ENCODE results near the gene TOR4A.

- TF ChIP-seq CTCF (IDR thresholded peaks at IDR 0.05; ENCODE audit: borderline replicate concordance, extremely low read depth, low read length, poor library complexity, severe bottlenecking) (no peak), EZH2 (IDR thresholded peaks at IDR 0.05; ENCODE audit: borderline replicate concordance, low read depth, low read length, severe bottlenecking) (no peak)
Measured at GRCh38 chr9:137307255-137308056, 29.9 kb downstream of the TOR4A start.
